Neural cell (in vitro differentiated cells): ENCODE data around the gene ADRM1. TPM values are rescaled to one million over a fixed set of nuclear protein-coding genes. Genes with fewer than 3 reads are reported as not detected.

ENCODE experiments used
- H2AFZ ChIP-seq: fragments of 200-600, 300-800 bp; sonication (generic), shearing (Covaris generic); 2 replicates; pipeline ENCODE4 v1.6.0; 2014; ENCODE audit warnings: low read depth, mild to moderate bottlenecking, antibody characterized with exemption, low read length, moderate library complexity
- H3F3A ChIP-seq: fragments of 200-600 bp; shearing (Covaris generic); 2 replicates; pipeline ENCODE4 v1.6.1; 2016; ENCODE audit warnings: mild to moderate bottlenecking, moderate library complexity, mixed read lengths, antibody characterized with exemption, low read length; ENCODE audit not compliant: insufficient read depth, poor library complexity, severe bottlenecking
- H3K27ac ChIP-seq: fragments of 200-600, 300-800 bp; sonication (generic), shearing (Covaris generic); 2 replicates; pipeline ENCODE4 v1.5.1; 2014; ENCODE audit warnings: mild to moderate bottlenecking, low read length, moderate library complexity
- H3K27me3 ChIP-seq: fragments of 300-800, 200-600 bp; sonication (generic), shearing (Covaris generic); 2 replicates; pipeline ENCODE4 v1.6.0; 2014; ENCODE audit warnings: mild to moderate bottlenecking, low read depth, low read length, moderate library complexity; ENCODE audit not compliant: insufficient read depth
- H3K36me3 ChIP-seq: fragments of 300-800, 200-600 bp; sonication (generic), shearing (Covaris generic); 2 replicates; pipeline ENCODE4 v1.5.1; 2014; ENCODE audit warnings: mild to moderate bottlenecking, antibody characterized with exemption, low read length, moderate library complexity; ENCODE audit not compliant: insufficient read depth
- H3K4me2 ChIP-seq: fragments of 300-800, 200-600 bp; sonication (generic), shearing (Covaris generic); 2 replicates; pipeline ENCODE4 v1.6.0; 2014; ENCODE audit warnings: mild to moderate bottlenecking, low read length
- H3K4me3 ChIP-seq: fragments of 300-800, 200-600 bp; sonication (generic), shearing (Covaris generic); 2 replicates; pipeline ENCODE4 v1.5.1; 2014; ENCODE audit warnings: mild to moderate bottlenecking, low read length, moderate library complexity
- H3K79me2 ChIP-seq: fragments of 200-600 bp; shearing (Covaris generic); replicated peaks from 2 replicates; pipeline ENCODE4 v1.6.0; 2014; ENCODE audit warnings: mild to moderate bottlenecking, low read length, moderate library complexity; ENCODE audit not compliant: insufficient read depth
- H3K9ac ChIP-seq: fragments of 300-800, 200-600 bp; sonication (generic), shearing (Covaris generic); 2 replicates; pipeline ENCODE4 v1.6.1; 2016; ENCODE audit warnings: mild to moderate bottlenecking, low read length, mixed read lengths
- H3K9me2 ChIP-seq: fragments of 200-600 bp; shearing (Covaris generic); 2 replicates; pipeline ENCODE4 v1.6.1; 2016; ENCODE audit warnings: mild to moderate bottlenecking, low read length, mixed read lengths; ENCODE audit not compliant: insufficient read depth
- H3K9me3 ChIP-seq: fragments of 200-600, 300-800 bp; sonication (generic), shearing (Covaris generic); 2 replicates; pipeline ENCODE4 v1.6.1; 2016; ENCODE audit warnings: mild to moderate bottlenecking, mixed run types, low read length, moderate library complexity, mixed read lengths
- H4K20me1 ChIP-seq: fragments of 200-600 bp; shearing (Covaris generic); 2 replicates; pipeline ENCODE4 v1.6.1; 2016; ENCODE audit warnings: mild to moderate bottlenecking, mixed run types; ENCODE audit not compliant: insufficient read depth
- EP300 ChIP-seq: fragments of 450-650 bp; conservative IDR thresholded peaks from 2 replicates; pipeline ENCODE4 v1.6.1; 2014; ENCODE audit warnings: antibody characterized with exemption, mild to moderate bottlenecking, moderate library complexity; ENCODE audit not compliant: poor library complexity, severe bottlenecking
- EZH2 ChIP-seq: fragments of 200-600, 300-800 bp; shearing (Covaris generic), sonication (generic); IDR thresholded peaks from 2 replicates; pipeline ENCODE4 v1.6.1; 2014; ENCODE audit warnings: antibody characterized with exemption, low read length, borderline replicate concordance, mild to moderate bottlenecking; ENCODE audit not compliant: insufficient read depth, poor library complexity, severe bottlenecking
- MXI1 ChIP-seq: fragments of 450-650 bp; conservative IDR thresholded peaks from 2 replicates; pipeline ENCODE4 v1.6.1; 2014; ENCODE audit warnings: antibody characterized with exemption, mild to moderate bottlenecking; ENCODE audit not compliant: poor library complexity, severe bottlenecking
- POLR2AphosphoS5 ChIP-seq: IDR thresholded peaks from 2 replicates; pipeline ENCODE4 v1.6.1; 2012
- RAD21 ChIP-seq: fragments of 450-650 bp; conservative IDR thresholded peaks from 2 replicates; pipeline ENCODE4 v1.6.1; 2014; ENCODE audit warnings: antibody characterized with exemption, mild to moderate bottlenecking, moderate library complexity
- SMC3 ChIP-seq: fragments of 450-650 bp; conservative IDR thresholded peaks from 2 replicates; pipeline ENCODE4 v1.6.1; 2014; ENCODE audit warnings: antibody characterized with exemption, mild to moderate bottlenecking, moderate library complexity; ENCODE audit not compliant: poor library complexity
- TAF1 ChIP-seq: IDR thresholded peaks from 2 replicates; pipeline ENCODE4 v1.6.1; 2012; ENCODE audit warnings: low read depth
- polyA plus RNA-seq: library from polyadenylated mRNA; depleted of rRNA; stranded (reverse); fragments of >200 nt; gene quantifications from 2 replicates; pipeline ENCODE4 v1.2.3, GENCODE V29; 2014
- TF ChIP-seq, protein P1 (sequence below): fragments of 450-650 bp; IDR thresholded peaks from 2 replicates; pipeline ENCODE4 v1.5.1; 2014; ENCODE audit warnings: antibody characterized with exemption, mild to moderate bottlenecking, moderate library complexity; ENCODE audit not compliant: poor library complexity, severe bottlenecking
- TF ChIP-seq, protein P2 (sequence below): IDR thresholded peaks from 2 replicates; pipeline ENCODE4 v1.6.1; 2012; ENCODE audit warnings: borderline replicate concordance

The ADRM1 gene
- polyA plus RNA-seq, 1 donor from 2014 or later, result 111 TPM

DNA sequence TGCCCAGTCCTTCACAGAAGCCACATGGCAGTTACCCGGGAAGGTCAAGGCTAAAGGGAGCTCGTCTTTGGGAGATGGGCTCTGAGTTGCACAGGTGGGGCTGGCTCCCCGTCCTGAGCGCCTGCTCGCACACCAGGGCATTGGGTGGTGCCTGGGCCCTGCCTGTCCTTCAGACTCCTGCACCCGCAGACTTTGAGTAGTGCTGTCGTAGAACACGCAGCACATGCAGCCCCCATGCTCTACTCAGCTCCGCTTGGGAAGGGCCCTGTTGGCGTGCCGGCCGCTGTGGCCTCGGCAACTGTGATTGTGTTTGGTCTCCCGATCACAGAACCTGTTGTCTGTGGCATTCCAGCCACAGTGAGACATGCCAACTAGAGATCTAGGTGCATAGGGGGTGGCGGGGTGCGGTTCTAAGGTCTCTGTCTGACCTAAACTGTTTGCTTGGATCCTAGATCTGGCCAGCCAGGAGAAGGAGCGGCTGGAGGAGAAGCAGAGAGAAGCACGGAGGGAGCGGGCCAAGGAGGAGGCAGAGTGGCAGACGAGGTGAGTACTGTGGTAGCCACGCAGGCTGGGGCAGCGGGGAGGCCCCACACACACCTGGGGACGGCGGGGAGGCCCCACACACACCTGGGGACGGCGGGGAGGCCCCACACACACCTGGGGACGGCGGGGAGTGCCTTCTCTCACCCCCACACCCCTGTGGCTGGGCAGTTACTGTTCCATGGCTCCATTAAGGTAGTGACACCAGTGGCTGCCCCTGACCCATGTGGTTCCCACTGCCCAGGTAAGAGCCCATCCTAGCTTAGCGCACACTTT is 11.3 kb upstream of the ADRM1 start:
- Histone ChIP-seq H2AFZ (no peak overlapping the region), H3K9me3 (no peaks in the 10 kb centered on the region), H3K36me3 (peaks cover 6% of the 10 kb centered on the region), H3K9ac (no peak overlapping the region), H3K4me3 (no peak overlapping the region), H3F3A (no peaks in the 10 kb centered on the region), H3K4me2 (no peak overlapping the region), H3K9me2 (no peaks in the 10 kb centered on the region), H4K20me1 (no peaks in the 10 kb centered on the region), H3K79me2 (no peaks in the 10 kb centered on the region), H3K27ac (no peak overlapping the region), H3K27me3 (no peaks in the 10 kb centered on the region)
- TF ChIP-seq EP300, result no peak
- no peak for TF ChIP-seq EZH2
- TF ChIP-seq TAF1, result no peak
- TF ChIP-seq, protein P1, sequence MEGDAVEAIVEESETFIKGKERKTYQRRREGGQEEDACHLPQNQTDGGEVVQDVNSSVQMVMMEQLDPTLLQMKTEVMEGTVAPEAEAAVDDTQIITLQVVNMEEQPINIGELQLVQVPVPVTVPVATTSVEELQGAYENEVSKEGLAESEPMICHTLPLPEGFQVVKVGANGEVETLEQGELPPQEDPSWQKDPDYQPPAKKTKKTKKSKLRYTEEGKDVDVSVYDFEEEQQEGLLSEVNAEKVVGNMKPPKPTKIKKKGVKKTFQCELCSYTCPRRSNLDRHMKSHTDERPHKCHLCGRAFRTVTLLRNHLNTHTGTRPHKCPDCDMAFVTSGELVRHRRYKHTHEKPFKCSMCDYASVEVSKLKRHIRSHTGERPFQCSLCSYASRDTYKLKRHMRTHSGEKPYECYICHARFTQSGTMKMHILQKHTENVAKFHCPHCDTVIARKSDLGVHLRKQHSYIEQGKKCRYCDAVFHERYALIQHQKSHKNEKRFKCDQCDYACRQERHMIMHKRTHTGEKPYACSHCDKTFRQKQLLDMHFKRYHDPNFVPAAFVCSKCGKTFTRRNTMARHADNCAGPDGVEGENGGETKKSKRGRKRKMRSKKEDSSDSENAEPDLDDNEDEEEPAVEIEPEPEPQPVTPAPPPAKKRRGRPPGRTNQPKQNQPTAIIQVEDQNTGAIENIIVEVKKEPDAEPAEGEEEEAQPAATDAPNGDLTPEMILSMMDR, result no peak
- TF ChIP-seq SMC3, result no peak
- no peak for TF ChIP-seq MXI1
- TF ChIP-seq, protein P2, sequence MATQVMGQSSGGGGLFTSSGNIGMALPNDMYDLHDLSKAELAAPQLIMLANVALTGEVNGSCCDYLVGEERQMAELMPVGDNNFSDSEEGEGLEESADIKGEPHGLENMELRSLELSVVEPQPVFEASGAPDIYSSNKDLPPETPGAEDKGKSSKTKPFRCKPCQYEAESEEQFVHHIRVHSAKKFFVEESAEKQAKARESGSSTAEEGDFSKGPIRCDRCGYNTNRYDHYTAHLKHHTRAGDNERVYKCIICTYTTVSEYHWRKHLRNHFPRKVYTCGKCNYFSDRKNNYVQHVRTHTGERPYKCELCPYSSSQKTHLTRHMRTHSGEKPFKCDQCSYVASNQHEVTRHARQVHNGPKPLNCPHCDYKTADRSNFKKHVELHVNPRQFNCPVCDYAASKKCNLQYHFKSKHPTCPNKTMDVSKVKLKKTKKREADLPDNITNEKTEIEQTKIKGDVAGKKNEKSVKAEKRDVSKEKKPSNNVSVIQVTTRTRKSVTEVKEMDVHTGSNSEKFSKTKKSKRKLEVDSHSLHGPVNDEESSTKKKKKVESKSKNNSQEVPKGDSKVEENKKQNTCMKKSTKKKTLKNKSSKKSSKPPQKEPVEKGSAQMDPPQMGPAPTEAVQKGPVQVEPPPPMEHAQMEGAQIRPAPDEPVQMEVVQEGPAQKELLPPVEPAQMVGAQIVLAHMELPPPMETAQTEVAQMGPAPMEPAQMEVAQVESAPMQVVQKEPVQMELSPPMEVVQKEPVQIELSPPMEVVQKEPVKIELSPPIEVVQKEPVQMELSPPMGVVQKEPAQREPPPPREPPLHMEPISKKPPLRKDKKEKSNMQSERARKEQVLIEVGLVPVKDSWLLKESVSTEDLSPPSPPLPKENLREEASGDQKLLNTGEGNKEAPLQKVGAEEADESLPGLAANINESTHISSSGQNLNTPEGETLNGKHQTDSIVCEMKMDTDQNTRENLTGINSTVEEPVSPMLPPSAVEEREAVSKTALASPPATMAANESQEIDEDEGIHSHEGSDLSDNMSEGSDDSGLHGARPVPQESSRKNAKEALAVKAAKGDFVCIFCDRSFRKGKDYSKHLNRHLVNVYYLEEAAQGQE, result no peak

DNA sequence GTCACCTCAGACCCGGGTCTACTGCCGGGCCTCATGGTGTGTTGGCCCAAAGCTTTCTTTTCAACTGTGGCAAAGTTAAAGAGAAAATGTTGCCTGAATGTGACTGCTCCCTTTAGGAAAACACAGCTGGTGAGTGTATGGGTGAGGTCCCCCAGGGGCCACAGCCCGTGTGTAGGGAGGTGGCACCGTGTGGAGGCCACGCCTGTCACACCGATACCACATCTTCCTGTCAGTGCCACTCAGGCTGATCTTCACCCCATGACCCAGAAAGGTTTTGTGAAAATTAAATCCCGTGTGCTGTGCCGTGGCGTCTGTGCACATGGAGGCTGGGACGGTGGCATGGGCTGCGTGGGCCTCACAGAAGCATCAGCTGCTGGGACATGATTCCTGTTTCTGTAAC is 10.7 kb upstream of the ADRM1 start:
- no peak overlapping the region for H3K4me2 ChIP-seq
- H2AFZ ChIP-seq, result no peak overlapping the region
- H4K20me1 ChIP-seq, result no peaks in the 10 kb centered on the region
- H3K9me3 ChIP-seq, result no peaks in the 10 kb centered on the region
- no peaks in the 10 kb centered on the region for H3K9me2 ChIP-seq
- no peaks in the 10 kb centered on the region for H3K27me3 ChIP-seq
- H3K79me2 ChIP-seq, result no peaks in the 10 kb centered on the region
- H3K27ac ChIP-seq, result no peak overlapping the region
- H3K36me3 ChIP-seq, result peaks cover 6% of the 10 kb centered on the region
- TF ChIP-seq TAF1, result no peak
- TF ChIP-seq, protein P1, result no peak
- no peak for TF ChIP-seq POLR2AphosphoS5
- TF ChIP-seq EZH2, result no peak
- TF ChIP-seq, protein P2, result no peak
- no peak for TF ChIP-seq SMC3
- no peak for TF ChIP-seq MXI1
- TF ChIP-seq RAD21, result no peak
- TF ChIP-seq EP300, result no peak
- no peaks in the 10 kb centered on the region for H3F3A ChIP-seq
- H3K9ac ChIP-seq, result no peak overlapping the region
- no peak overlapping the region for H3K4me3 ChIP-seq
